ENCODE results near the gene FBXO39. TPM values are rescaled to one million over a fixed set of nuclear protein-coding genes. Genes with fewer than 3 reads are reported as not detected.

Gene FBXO39
- polyA plus RNA-seq, 3 donors, result 0.12 TPM; not detected in 2

GRCh38 chr17:6789146-6789545 lies 13.1 kb downstream of the FBXO39 start:
- H3K36me3 ChIP-seq (replicated peaks in 1 of 2; ENCODE audit: control insufficient read depth in 1 of 2, insufficient read depth in 2 of 2, low read length in 2 of 2), result no peaks in the 10 kb centered on the region
- no peaks in the 10 kb centered on the region for H3K79me2 ChIP-seq (ENCODE audit: insufficient read depth, low read length)
- no peak overlapping the region for H3K4me2 ChIP-seq (replicated peaks; ENCODE audit: extremely low read depth, low read length, poor library complexity, severe bottlenecking)
- no peaks in the 10 kb centered on the region for H3K9me3 ChIP-seq (replicated peaks in 1 of 2; ENCODE audit: control insufficient read depth in 1 of 2, insufficient read depth in 1 of 2, low read length in 2 of 2)
- Mint-ChIP-seq H3K27me3 (ENCODE audit: low read depth in 3 of 3) (peaks cover 12 to 69% (median 30%) of the 10 kb centered on the region in 3 donors), H3K36me3 (no peaks in the 10 kb centered on the region), H3K4me3 (no peak overlapping the region), H3K9me3 (peaks cover 0 to 4% (median 0%) of the 10 kb centered on the region in 7 donors), H3K27ac (no peak overlapping the region), H3K4me1 (peaks cover 2% of the 10 kb centered on the region)
- no peaks in the 10 kb centered on the region for H4K20me1 ChIP-seq (ENCODE audit: insufficient read depth, low read length)
- no peak for DNase-seq
- H3K27me3 ChIP-seq (ENCODE audit: control insufficient read depth in 2 of 2, insufficient read depth in 2 of 2, low read length in 2 of 2), result peaks cover 22 to 28% of the 10 kb centered on the region in 2 donors
- H3K27ac ChIP-seq (ENCODE audit: low read depth in 1 of 2, low read length in 2 of 2), result no peak overlapping the region
- WGBS (ENCODE audit: insufficient coverage), result 100% methylated on average over 1 of the region's 4 CpGs
- intact Hi-C loops (cut with micrococcal nuclease), result no loop called here
- no peak overlapping the region for H3K9ac ChIP-seq (ENCODE audit: insufficient read depth, low read length, poor library complexity, severe bottlenecking)
- H3K4me1 ChIP-seq (ENCODE audit: control insufficient read depth in 1 of 2, insufficient read depth in 2 of 2, low read length in 2 of 2), result no peaks in the 10 kb centered on the region
- no peak overlapping the region for H2AFZ ChIP-seq (ENCODE audit: insufficient read depth, low read depth, low read length, poor library complexity, severe bottlenecking)
- H3K4me3 ChIP-seq (replicated peaks in 1 of 3; ENCODE audit: low read depth in 2 of 3, low read length in 3 of 3), result no peak overlapping the region
- TF ChIP-seq CTCF (IDR thresholded peaks at IDR 0.05), result no peak

GRCh38 chr17:6793748-6794493 lies 17.9 kb downstream of the FBXO39 start:
- no peaks in the 10 kb centered on the region for H4K20me1 ChIP-seq (ENCODE audit: insufficient read depth, low read length)
- Mint-ChIP-seq H3K27me3 (ENCODE audit: low read depth in 3 of 3) (peaks cover 9 to 35% (median 12%) of the 10 kb centered on the region in 3 donors), H3K36me3 (no peaks in the 10 kb centered on the region), H3K4me3 (no peak overlapping the region), H3K9me3 (peaks cover 0 to 1% (median 0%) of the 10 kb centered on the region in 7 donors), H3K27ac (no peak overlapping the region), H3K4me1 (peaks cover 3% of the 10 kb centered on the region)
- H3K4me2 ChIP-seq (replicated peaks; ENCODE audit: extremely low read depth, low read length, poor library complexity, severe bottlenecking), result no peak overlapping the region
- H3K27me3 ChIP-seq (ENCODE audit: control insufficient read depth in 2 of 2, insufficient read depth in 2 of 2, low read length in 2 of 2), result peaks cover 6 to 10% of the 10 kb centered on the region in 2 donors
- H3K79me2 ChIP-seq (ENCODE audit: insufficient read depth, low read length), result no peaks in the 10 kb centered on the region
- intact Hi-C loops (cut with micrococcal nuclease), result no loop called here
- H3K9ac ChIP-seq (ENCODE audit: insufficient read depth, low read length, poor library complexity, severe bottlenecking), result no peak overlapping the region
- no peaks in the 10 kb centered on the region for H3K4me1 ChIP-seq (ENCODE audit: control insufficient read depth in 1 of 2, insufficient read depth in 2 of 2, low read length in 2 of 2)
- DNase-seq, result no peak
- 100% methylated on average over 2 of the region's 5 CpGs for WGBS (ENCODE audit: insufficient coverage)
- no peaks in the 10 kb centered on the region for H3K9me3 ChIP-seq (replicated peaks in 1 of 2; ENCODE audit: control insufficient read depth in 1 of 2, insufficient read depth in 1 of 2, low read length in 2 of 2)
- no peak overlapping the region for H3K27ac ChIP-seq (ENCODE audit: low read depth in 1 of 2, low read length in 2 of 2)
- no peaks in the 10 kb centered on the region for H3K36me3 ChIP-seq (replicated peaks in 1 of 2; ENCODE audit: control insufficient read depth in 1 of 2, insufficient read depth in 2 of 2, low read length in 2 of 2)
- TF ChIP-seq CTCF (IDR thresholded peaks at IDR 0.05), result no peak
- no peak overlapping the region for H3K4me3 ChIP-seq (replicated peaks in 1 of 3; ENCODE audit: low read depth in 2 of 3, low read length in 3 of 3)
- H2AFZ ChIP-seq (ENCODE audit: insufficient read depth, low read depth, low read length, poor library complexity, severe bottlenecking), result no peak overlapping the region
